CD4-positive, alpha-beta T cell (primary cell): Measurements from ENCODE around the gene LEF1. TPM values are rescaled to one million over a fixed set of nuclear protein-coding genes. Genes with fewer than 3 reads are reported as not detected.
A peak's percentile ranks its signal among the peaks of the same experiment; 100 is the strongest.

ENCODE experiments used
- ATAC-seq: fragments of 200-7000 bp; cut with Tn5 transposase; one replicate; pipeline ENCODE4 v1.10.0; 2022; ENCODE audit warnings: mild to moderate bottlenecking; ENCODE audit not compliant: poor library complexity
- CTCF ChIA-PET: fragments of 350-600 bp; sonication (Branson Sonifier 250); formaldehyde crosslinking; loops from one replicate; lab custom pipeline; 2021; ENCODE audit warnings: antibody characterized with exemption, inconsistent platforms; lab: Charles Lee
- POLR2A ChIA-PET: fragments of 350-600 bp; sonication (Branson Sonifier 250); formaldehyde crosslinking; loops from one replicate; lab custom pipeline; 2021; ENCODE audit warnings: antibody characterized with exemption, inconsistent platforms; lab: Charles Lee
- DNase-seq, 14 experiments: peaks; one replicate each; pipeline ENCODE4 v3.0.0-alpha.2; 2013 to 2020; ENCODE audit warnings: mixed read lengths in 2 of 14
- H3K27ac ChIP-seq, 2 donors: one replicate each; pipeline versions ENCODE4 v1.5.1 to v1.7.0; 2013; ENCODE audit warnings: low read length in 2 of 2, low read depth in 1 of 2, mild to moderate bottlenecking in 1 of 2
- H3K27me3 ChIP-seq, 2 experiments: 1 replicate in 1 of 2; 2 replicates in 1 of 2; pipeline versions ENCODE4 v1.6.1 to v1.7.0; 2013; ENCODE audit warnings: low read length in 2 of 2, control low read depth in 1 of 2, mild to moderate bottlenecking in 1 of 2, moderate library complexity in 1 of 2; ENCODE audit not compliant: insufficient read depth in 2 of 2, control insufficient read depth in 1 of 2
- H3K36me3 ChIP-seq: one replicate; pipeline ENCODE4 v1.6.1; 2013; ENCODE audit warnings: low read length, control low read depth; ENCODE audit not compliant: insufficient read depth
- H3K4me1 ChIP-seq: one replicate; pipeline ENCODE4 v1.6.1; 2013; ENCODE audit warnings: low read length, control low read depth; ENCODE audit not compliant: insufficient read depth
- H3K4me3 ChIP-seq: one replicate; pipeline ENCODE4 v1.5.1; 2013; ENCODE audit warnings: mild to moderate bottlenecking, low read length, moderate library complexity
- H3K9me3 ChIP-seq, 2 experiments: 1 replicate in 1 of 2; 2 replicates in 1 of 2; pipeline versions ENCODE4 v1.6.1 to v1.7.0; 2013; ENCODE audit warnings: low read length in 2 of 2, mild to moderate bottlenecking in 2 of 2, control low read depth in 1 of 2, moderate library complexity in 1 of 2; ENCODE audit not compliant: control insufficient read depth in 1 of 2, insufficient read depth in 1 of 2
- H3K27ac Mint-ChIP-seq: one replicate; pipeline ENCODE4 v1.8.0; 2020; ENCODE audit warnings: mixed read lengths
- H3K27me3 Mint-ChIP-seq: one replicate; pipeline ENCODE4 v1.8.0; 2021; ENCODE audit warnings: mixed read lengths
- H3K36me3 Mint-ChIP-seq: one replicate; pipeline ENCODE4 v1.8.0; 2021; ENCODE audit warnings: low read depth, mixed read lengths
- H3K4me1 Mint-ChIP-seq: one replicate; pipeline ENCODE4 v1.8.0; 2021; ENCODE audit warnings: low read depth, mixed read lengths
- H3K4me3 Mint-ChIP-seq: one replicate; pipeline ENCODE4 v1.8.0; 2020; ENCODE audit warnings: mild to moderate bottlenecking, mixed read lengths
- H3K9me3 Mint-ChIP-seq: one replicate; pipeline ENCODE4 v1.8.0; 2020; ENCODE audit warnings: mixed read lengths
- CTCF ChIP-seq: fragments of 200-600 bp; IDR thresholded peaks from one replicate; pipeline ENCODE4 v1.8.0; 2022; ENCODE audit warnings: antibody characterized with exemption, mild to moderate bottlenecking
- intact Hi-C, 2 experiments: fragments of 100-400 bp; cut with DNase I in 1 of 2; cut with micrococcal nuclease in 1 of 2; formaldehyde crosslinking; loops; one replicate each; pipeline versions ENCODE4 v1.15.1 to v1.9.0; 2023 to 2025; cut with DNase I, micrococcal nuclease
- total RNA-seq, 174 experiments: library from RNA in 2 of 174; stranded (reverse) in 2 of 174; gene quantifications; one replicate each; pipeline ENCODE4 v1.2.3 and lab custom pipeline; 2021 to 2026

The LEF1 gene
- total RNA-seq, 2 experiments from 2014 or later, result 409 to 438 TPM

GRCh38 chr4:108106186-108106585 lies 62.5 kb downstream of the LEF1 start:
- intact Hi-C loops, result loop anchor here in 1 of 2 experiments (5.0 kb wide), 1 partner anchor 34 kb away; no protein-coding TSS in a partner anchor
- ChIA-PET POLR2A (interaction anchor here (1.4 to 5.9 kb wide), 6 partner anchors 10 to 76 kb away, joined by 3 to 51 read pairs (median 23); partner anchors contain the start of gene LEF1), CTCF (interaction anchor here (0.6 to 0.9 kb wide), 2 partner anchors 72 to 393 kb away, joined by 3 read pairs; no protein-coding TSS in a partner anchor)
- DNase-seq (no peak), ATAC-seq (no peak)
- Mint-ChIP-seq H3K9me3 (no peaks in the 10 kb centered on the region), H3K4me1 (peaks cover 95% of the 10 kb centered on the region), H3K27me3 (no peaks in the 10 kb centered on the region), H3K4me3 (peak overlapping the region; percentile 71), H3K27ac (peak overlapping the region; percentile 92), H3K36me3 (peaks cover 91% of the 10 kb centered on the region)
- no peaks in the 10 kb centered on the region for H3K9me3 ChIP-seq
- peaks cover 68% of the 10 kb centered on the region for H3K4me1 ChIP-seq
- peaks cover 30% of the 10 kb centered on the region for H3K36me3 ChIP-seq
- peak overlapping the region; percentile 3 to 89 for H3K27ac ChIP-seq
- TF ChIP-seq CTCF, result no peak
- H3K27me3 ChIP-seq, result no peaks in the 10 kb centered on the region
- no peak overlapping the region for H3K4me3 ChIP-seq

GRCh38 chr4:108103099-108103862 lies 65.5 kb downstream of the LEF1 start:
- ChIA-PET CTCF (interaction anchor here (0.6 to 2.4 kb wide), 2 partner anchors 44 to 73 kb away, joined by 3 to 10 read pairs; no protein-coding TSS in a partner anchor), POLR2A (interaction anchor here (0.6 to 7.6 kb wide), 9 partner anchors 9 to 72 kb away, joined by 3 to 81 read pairs (median 4); partner anchors contain the start of gene LEF1)
- Mint-ChIP-seq H3K36me3 (peaks cover 89% of the 10 kb centered on the region), H3K9me3 (no peaks in the 10 kb centered on the region), H3K27ac (peak overlapping the region; percentile 92), H3K4me3 (peak overlapping the region; percentile 36), H3K4me1 (peaks cover 92% of the 10 kb centered on the region), H3K27me3 (no peaks in the 10 kb centered on the region)
- H3K4me1 ChIP-seq, result peaks cover 43% of the 10 kb centered on the region
- ATAC-seq (peak; percentile 15), DNase-seq (no peak)
- H3K4me3 ChIP-seq, result no peak overlapping the region
- intact Hi-C loops, result loop anchor here (2.0 kb wide), 2 partner anchors 14 to 18 kb away; no protein-coding TSS in a partner anchor
- no peak for TF ChIP-seq CTCF
- peaks cover 37% of the 10 kb centered on the region for H3K36me3 ChIP-seq
- peak overlapping the region in 1 of 2 donors; percentile 42 for H3K27ac ChIP-seq
- no peaks in the 10 kb centered on the region for H3K9me3 ChIP-seq
- H3K27me3 ChIP-seq, result no peaks in the 10 kb centered on the region

- Mint-ChIP-seq H3K36me3 (peaks cover 91% of the 10 kb centered on the region), H3K4me3 (peak overlapping the region; percentile 69), H3K4me1 (peaks cover 93% of the 10 kb centered on the region), H3K9me3 (no peaks in the 10 kb centered on the region), H3K27ac (peak overlapping the region; percentile 92), H3K27me3 (no peaks in the 10 kb centered on the region)
- no peak overlapping the region for H3K4me3 ChIP-seq
- no peaks in the 10 kb centered on the region for H3K27me3 ChIP-seq
- intact Hi-C loops, result loop anchor here in 1 of 2 experiments (1.0 kb wide), 1 partner anchor 9 kb away; no protein-coding TSS in a partner anchor
- TF ChIP-seq CTCF, result no peak
- DNase-seq (peak in 1 of 14 experiments; percentile 22), ATAC-seq (peak; percentile 58)
- peaks cover 39% of the 10 kb centered on the region for H3K36me3 ChIP-seq
- H3K9me3 ChIP-seq, result no peaks in the 10 kb centered on the region
- ChIA-PET POLR2A (interaction anchor here (0.9 to 7.6 kb wide), 8 partner anchors 9 to 68 kb away, joined by 3 to 81 read pairs (median 6); partner anchors contain the start of gene LEF1), CTCF (interaction anchor here (1.2 to 2.1 kb wide), 3 partner anchors 15 to 26 kb away, joined by 4 to 5 read pairs (median 4); no protein-coding TSS in a partner anchor)
- H3K27ac ChIP-seq, result peak overlapping the region; percentile 5 to 54
- H3K4me1 ChIP-seq, result peaks cover 34% of the 10 kb centered on the region
These were observed 67.9 kb downstream of the LEF1 start for GRCh38 chr4:108100827-108101226.
